ENCODE results near the gene IFITM10.

IFITM10 gene

GRCh38 chr11:1740786-1741530 lies 9.4 kb downstream of the IFITM10 start:
- TF ChIP-seq CTCF (IDR thresholded peaks at IDR 0.05; ENCODE audit: low read depth, low read length, missing control alignments) = no peak
- H3K4me3 ChIP-seq (ENCODE audit: low read depth, low read length) = no peak overlapping the region
- no peak for DNase-seq (ENCODE audit: low read depth)

GRCh38 chr11:1739576-1739975 lies 10.8 kb downstream of the IFITM10 start:
- TF ChIP-seq CTCF (IDR thresholded peaks at IDR 0.05; ENCODE audit: low read depth, low read length, missing control alignments) = no peak
- DNase-seq (ENCODE audit: low read depth) = no peak

GRCh38 chr11:1738380-1738779 lies 12.0 kb downstream of the IFITM10 start:
- DNase-seq (ENCODE audit: low read depth) = no peak
- H3K4me3 ChIP-seq (ENCODE audit: low read depth, low read length) = no peak overlapping the region
- no peak for TF ChIP-seq CTCF (IDR thresholded peaks at IDR 0.05; ENCODE audit: low read depth, low read length, missing control alignments)

More at GRCh38 chr11:1739576-1739975, 10.8 kb downstream of the IFITM10 start:
- H3K4me3 ChIP-seq (ENCODE audit: low read depth, low read length) = no peak overlapping the region

DNA sequence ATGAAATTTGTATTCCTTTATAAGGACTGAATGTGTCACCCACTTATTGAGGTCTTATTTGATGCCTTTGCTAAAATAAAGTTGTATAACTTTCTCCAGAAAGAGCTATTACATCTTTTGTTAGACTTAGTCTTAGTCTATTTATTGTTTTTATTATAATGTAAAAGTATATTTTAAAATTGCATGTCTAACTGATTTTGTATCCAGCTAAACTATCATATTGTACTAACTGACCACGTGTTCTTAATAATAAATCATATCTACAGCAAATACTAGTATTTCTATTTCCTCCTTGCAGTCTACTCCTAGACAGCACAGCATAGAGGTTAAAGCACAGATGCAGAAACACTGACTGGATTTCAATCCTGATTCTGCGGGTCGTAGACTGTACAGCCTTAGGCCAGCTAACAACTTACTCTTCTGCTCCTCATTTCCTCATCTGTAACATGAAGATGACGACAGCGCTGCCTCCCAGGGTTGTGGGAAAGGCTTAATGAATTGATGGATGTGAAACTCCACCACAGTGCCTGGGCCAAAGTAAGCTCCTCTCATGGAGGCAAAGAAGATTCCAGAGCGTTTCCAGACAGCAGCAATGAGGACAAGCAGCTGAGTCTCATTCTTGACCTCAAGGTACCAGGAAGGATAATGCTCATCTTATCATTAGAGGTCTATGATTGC lies 13.2 kb downstream of the IFITM10 start:
- no peak for DNase-seq (ENCODE audit: low read depth)
- TF ChIP-seq CTCF (IDR thresholded peaks at IDR 0.05; ENCODE audit: low read depth, low read length, missing control alignments) = no peak
- H3K4me3 ChIP-seq (ENCODE audit: low read depth, low read length) = no peak overlapping the region

- no peak overlapping the region for H3K4me3 ChIP-seq (ENCODE audit: low read depth, low read length)
- TF ChIP-seq CTCF (IDR thresholded peaks at IDR 0.05; ENCODE audit: low read depth, low read length, missing control alignments) = no peak
- no peak for DNase-seq (ENCODE audit: low read depth)
Observed at GRCh38 chr11:1736447-1736992, 13.9 kb downstream of the IFITM10 start.

DNA sequence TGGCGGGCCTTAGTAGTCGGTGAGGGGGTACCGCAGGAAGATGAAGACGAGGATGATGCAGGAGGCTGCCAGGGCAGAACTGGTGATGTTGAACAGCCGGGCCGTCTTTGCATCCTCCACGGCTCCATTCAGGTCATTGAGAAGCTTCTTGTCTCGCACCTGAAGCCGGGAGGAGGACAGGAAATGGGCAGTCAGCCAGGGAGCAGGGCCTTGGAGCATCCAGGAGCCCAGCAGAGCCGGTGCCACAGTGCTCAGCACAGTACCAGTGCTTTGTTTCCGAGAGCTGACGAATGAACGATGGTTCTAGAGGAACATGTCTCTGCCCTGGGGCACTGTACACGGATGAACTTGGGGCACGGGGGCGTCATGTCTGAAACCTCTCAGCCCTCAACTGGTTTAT lies 15.1 kb downstream of the IFITM10 start:
- TF ChIP-seq CTCF (IDR thresholded peaks at IDR 0.05; ENCODE audit: low read depth, low read length, missing control alignments) = no peak
- DNase-seq (ENCODE audit: low read depth) = no peak
- no peak overlapping the region for H3K4me3 ChIP-seq (ENCODE audit: low read depth, low read length)
